Activated naive CD4-positive, alpha-beta T cell treated with anti-CD3 and anti-CD28 coated beads, Interleukin-2, amount 10 ng/mL, durations not matched to agents 7 days and 5 days (primary cell): ENCODE measurements around the gene LIMCH1.
"Not testable (repeated sequence)": the region's sequence is repeated elsewhere in the genome, so short reads cannot be mapped to it uniquely, and the experiment has no call there.

Experiments used
- CTCF ChIA-PET: fragments of 350-600 bp; sonication (Branson Sonifier 250); formaldehyde crosslinking; loops from one replicate; lab custom pipeline; 2021; ENCODE audit warnings: antibody characterized with exemption; lab: Charles Lee
- DNase-seq: peaks from one replicate; pipeline ENCODE4 v3.0.0-alpha.2; 2020
- H3K27ac Mint-ChIP-seq: one replicate; pipeline ENCODE4 v1.8.0; 2021; ENCODE audit warnings: mild to moderate bottlenecking, moderate library complexity, mixed read lengths
- H3K27me3 Mint-ChIP-seq: one replicate; pipeline ENCODE4 v1.8.0; 2021; ENCODE audit warnings: mild to moderate bottlenecking, mixed read lengths
- H3K36me3 Mint-ChIP-seq: one replicate; pipeline ENCODE4 v1.8.0; 2021; ENCODE audit warnings: mixed read lengths
- H3K4me1 Mint-ChIP-seq: one replicate; pipeline ENCODE4 v1.8.0; 2021; ENCODE audit warnings: mixed read lengths
- H3K4me3 Mint-ChIP-seq: one replicate; pipeline ENCODE4 v1.8.0; 2021; ENCODE audit warnings: mild to moderate bottlenecking, moderate library complexity, mixed read lengths
- H3K9me3 Mint-ChIP-seq: one replicate; pipeline ENCODE4 v1.8.0; 2021; ENCODE audit warnings: mixed read lengths

The LIMCH1 gene

DNA sequence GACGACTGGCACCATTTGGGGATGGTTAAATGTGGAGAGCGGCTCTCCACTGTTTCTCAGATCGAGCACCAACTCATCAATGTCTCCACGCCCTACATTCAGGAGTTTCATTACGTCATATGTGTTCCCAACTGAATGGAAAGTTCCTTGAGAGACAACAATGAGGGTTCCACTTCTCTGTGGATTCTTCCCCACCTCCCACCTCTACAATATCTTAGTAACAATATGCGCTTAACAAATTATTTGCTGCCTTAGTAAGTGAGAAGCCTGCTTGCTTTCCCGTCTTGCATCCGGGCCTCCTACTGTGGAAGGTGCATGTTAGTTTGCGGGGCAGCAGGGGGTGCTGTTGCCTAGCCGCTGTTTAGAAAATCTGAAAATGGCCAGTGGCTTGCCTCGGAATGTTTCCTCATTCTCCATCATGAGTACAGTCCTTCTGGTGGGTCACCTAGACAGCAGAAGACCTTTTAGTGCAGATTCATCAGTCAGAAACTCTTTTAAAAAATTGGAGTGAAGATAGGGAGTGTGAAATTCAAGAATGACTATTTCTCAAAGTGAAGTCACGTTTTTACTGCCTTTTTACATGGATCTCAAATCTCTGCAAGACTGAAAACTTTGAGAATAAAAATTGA, 154.9 kb downstream of the LIMCH1 start:
- DNase-seq, result peak; percentile 41
- H3K9me3 Mint-ChIP-seq, result no peaks in the 10 kb centered on the region
- H3K27ac Mint-ChIP-seq, result no peak overlapping the region
- H3K4me3 Mint-ChIP-seq, result no peak overlapping the region
- H3K36me3 Mint-ChIP-seq, result no peaks in the 10 kb centered on the region
- CTCF ChIA-PET, result interaction anchor here (0.6 to 2.5 kb wide), 3 partner anchors 31 to 195 kb away, joined by 3 to 9 read pairs (median 3); no protein-coding TSS in a partner anchor
- no peaks in the 10 kb centered on the region for H3K4me1 Mint-ChIP-seq
- peaks cover 3% of the 10 kb centered on the region for H3K27me3 Mint-ChIP-seq

GRCh38 chr4:41693629-41694028, 155.7 kb downstream of the LIMCH1 start:
- Mint-ChIP-seq H3K27ac (no peak overlapping the region), H3K4me1 (no peaks in the 10 kb centered on the region), H3K9me3 (no peaks in the 10 kb centered on the region), H3K27me3 (peaks cover 3% of the 10 kb centered on the region), H3K36me3 (no peaks in the 10 kb centered on the region), H3K4me3 (no peak overlapping the region)
- no peak for DNase-seq
- CTCF ChIA-PET, result interaction anchor here (0.6 to 2.5 kb wide), 2 partner anchors 193 to 194 kb away, joined by 3 to 9 read pairs; no protein-coding TSS in a partner anchor

- Mint-ChIP-seq H3K9me3 (no peaks in the 10 kb centered on the region), H3K27ac (no peak overlapping the region), H3K27me3 (peaks cover 3% of the 10 kb centered on the region), H3K36me3 (no peaks in the 10 kb centered on the region), H3K4me3 (no peak overlapping the region), H3K4me1 (no peaks in the 10 kb centered on the region)
- DNase-seq, result no peak
- CTCF ChIA-PET, result no interaction called here
These were observed 158.2 kb downstream of the LIMCH1 start for GRCh38 chr4:41696131-41696530.

- DNase-seq, result no peak
- no peaks in the 10 kb centered on the region for H3K9me3 Mint-ChIP-seq
- H3K27me3 Mint-ChIP-seq, result peaks cover 3% of the 10 kb centered on the region
- no peak overlapping the region for H3K27ac Mint-ChIP-seq
- H3K4me3 Mint-ChIP-seq, result no peak overlapping the region
- no peaks in the 10 kb centered on the region for H3K36me3 Mint-ChIP-seq
- CTCF ChIA-PET, result interaction anchor here (1.8 kb wide), 1 partner anchor 186 kb away, joined by 4 read pairs; no protein-coding TSS in a partner anchor
- H3K4me1 Mint-ChIP-seq, result no peaks in the 10 kb centered on the region
These were observed 158.8 kb downstream of the LIMCH1 start for GRCh38 chr4:41696763-41697162.

DNA sequence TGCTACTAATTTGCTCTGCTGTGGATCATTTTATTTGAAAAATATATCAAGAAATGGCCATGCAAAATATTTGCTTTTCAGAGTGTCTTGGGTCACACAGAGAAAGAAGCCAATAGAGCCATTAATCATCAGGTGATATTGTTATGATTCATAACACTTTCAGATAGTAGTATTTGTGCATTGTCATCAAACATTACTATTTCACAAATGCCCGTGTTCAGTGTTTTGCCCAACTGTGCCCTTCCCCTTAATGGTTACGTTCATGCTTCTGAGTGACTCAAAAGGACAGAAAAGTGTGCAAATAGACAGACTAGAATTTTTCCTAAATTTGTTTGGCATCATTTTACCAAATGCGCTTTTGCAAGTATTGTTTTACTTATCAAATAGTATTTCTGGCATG, 164.0 kb downstream of the LIMCH1 start:
- Mint-ChIP-seq H3K9me3 (no peaks in the 10 kb centered on the region), H3K4me3 (no peak overlapping the region), H3K4me1 (no peaks in the 10 kb centered on the region), H3K36me3 (no peaks in the 10 kb centered on the region), H3K27me3 (no peaks in the 10 kb centered on the region), H3K27ac (no peak overlapping the region)
- CTCF ChIA-PET, result no interaction called here
- DNase-seq, result no peak

- CTCF ChIA-PET, result no interaction called here
- no peak for DNase-seq
- Mint-ChIP-seq H3K4me1 (no peaks in the 10 kb centered on the region), H3K9me3 (no peaks in the 10 kb centered on the region), H3K36me3 (no peaks in the 10 kb centered on the region), H3K27ac (no peak overlapping the region), H3K4me3 (no peak overlapping the region), H3K27me3 (no peaks in the 10 kb centered on the region)
These were observed 164.8 kb downstream of the LIMCH1 start for GRCh38 chr4:41702770-41703169.

- Mint-ChIP-seq H3K27ac (no peak overlapping the region), H3K36me3 (no peaks in the 10 kb centered on the region), H3K9me3 (no peaks in the 10 kb centered on the region), H3K4me3 (no peak overlapping the region), H3K4me1 (no peaks in the 10 kb centered on the region), H3K27me3 (peaks cover 4% of the 10 kb centered on the region)
- no peak for DNase-seq
- CTCF ChIA-PET, result no interaction called here
These were observed 165.8 kb downstream of the LIMCH1 start for GRCh38 chr4:41703785-41704184.

GRCh38 chr4:41709844-41710481, 172.0 kb downstream of the LIMCH1 start:
- Mint-ChIP-seq H3K9me3 (peaks cover 4% of the 10 kb centered on the region), H3K4me3 (no peak overlapping the region), H3K4me1 (no peaks in the 10 kb centered on the region), H3K27ac (no peak overlapping the region), H3K36me3 (no peaks in the 10 kb centered on the region), H3K27me3 (peaks cover 4% of the 10 kb centered on the region)
- CTCF ChIA-PET, result no interaction called here
- DNase-seq, result no peak

GRCh38 chr4:41711654-41712053, 173.7 kb downstream of the LIMCH1 start:
- CTCF ChIA-PET, H3K27ac Mint-ChIP-seq, H3K4me1 Mint-ChIP-seq, H3K36me3 Mint-ChIP-seq, H3K4me3 Mint-ChIP-seq, H3K27me3 Mint-ChIP-seq, DNase-seq, H3K9me3 Mint-ChIP-seq: not testable (repeated sequence)

DNA sequence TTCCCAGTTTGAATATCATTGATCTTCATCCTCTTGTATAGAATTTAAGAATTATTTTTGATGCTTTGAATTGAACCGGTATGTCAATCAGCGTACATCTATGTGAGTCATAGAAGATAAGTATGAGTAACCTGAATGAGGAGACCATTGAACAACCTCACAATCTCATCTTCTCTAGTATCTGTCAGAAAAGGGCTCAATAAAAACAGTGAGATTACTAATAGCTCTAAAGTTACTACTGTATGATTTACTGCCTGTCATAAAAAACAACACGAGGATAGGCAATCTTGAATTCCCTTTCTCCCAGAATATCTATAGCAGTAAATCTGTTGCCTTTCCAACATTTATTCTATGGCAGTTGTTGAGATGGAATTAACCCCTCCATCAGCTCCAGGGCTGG, 174.5 kb downstream of the LIMCH1 start:
- CTCF ChIA-PET, result no interaction called here
- no peak overlapping the region for H3K4me3 Mint-ChIP-seq
- peaks cover 4% of the 10 kb centered on the region for H3K27me3 Mint-ChIP-seq
- no peaks in the 10 kb centered on the region for H3K36me3 Mint-ChIP-seq
- no peak for DNase-seq
- no peaks in the 10 kb centered on the region for H3K4me1 Mint-ChIP-seq
- peaks cover 4% of the 10 kb centered on the region for H3K9me3 Mint-ChIP-seq
- no peak overlapping the region for H3K27ac Mint-ChIP-seq

- H3K27ac Mint-ChIP-seq, result no peak overlapping the region
- CTCF ChIA-PET, result no interaction called here
- H3K36me3 Mint-ChIP-seq, result no peaks in the 10 kb centered on the region
- no peak for DNase-seq
- no peak overlapping the region for H3K4me3 Mint-ChIP-seq
- no peaks in the 10 kb centered on the region for H3K4me1 Mint-ChIP-seq
- H3K27me3 Mint-ChIP-seq, result no peaks in the 10 kb centered on the region
- H3K9me3 Mint-ChIP-seq, result peaks cover 4% of the 10 kb centered on the region
These were observed 175.8 kb downstream of the LIMCH1 start for GRCh38 chr4:41713768-41714167.

GRCh38 chr4:41714364-41715000, 176.5 kb downstream of the LIMCH1 start:
- Mint-ChIP-seq H3K9me3 (peaks cover 4% of the 10 kb centered on the region), H3K4me1 (no peaks in the 10 kb centered on the region), H3K4me3 (no peak overlapping the region), H3K27me3 (no peaks in the 10 kb centered on the region), H3K27ac (no peak overlapping the region), H3K36me3 (no peaks in the 10 kb centered on the region)
- CTCF ChIA-PET, result no interaction called here
- DNase-seq, result no peak

GRCh38 chr4:41715155-41715554, 177.2 kb downstream of the LIMCH1 start:
- CTCF ChIA-PET, result no interaction called here
- no peaks in the 10 kb centered on the region for H3K36me3 Mint-ChIP-seq
- no peak for DNase-seq
- no peak overlapping the region for H3K27ac Mint-ChIP-seq
- H3K27me3 Mint-ChIP-seq, result no peaks in the 10 kb centered on the region
- no peaks in the 10 kb centered on the region for H3K4me1 Mint-ChIP-seq
- H3K9me3 Mint-ChIP-seq, result peaks cover 4% of the 10 kb centered on the region
- no peak overlapping the region for H3K4me3 Mint-ChIP-seq

GRCh38 chr4:41718907-41719306, 180.9 kb downstream of the LIMCH1 start:
- H3K27me3 Mint-ChIP-seq, result no peaks in the 10 kb centered on the region
- no peaks in the 10 kb centered on the region for H3K36me3 Mint-ChIP-seq
- H3K4me1 Mint-ChIP-seq, result no peaks in the 10 kb centered on the region
- no peak for DNase-seq
- H3K9me3 Mint-ChIP-seq, result peaks cover 4% of the 10 kb centered on the region
- no peak overlapping the region for H3K4me3 Mint-ChIP-seq
- no peak overlapping the region for H3K27ac Mint-ChIP-seq
- CTCF ChIA-PET, result interaction anchor here (1.4 kb wide), 1 partner anchor 20 kb away, joined by 3 read pairs; no protein-coding TSS in a partner anchor

- no peaks in the 10 kb centered on the region for H3K36me3 Mint-ChIP-seq
- no peaks in the 10 kb centered on the region for H3K27me3 Mint-ChIP-seq
- H3K4me3 Mint-ChIP-seq, result no peak overlapping the region
- peaks cover 4% of the 10 kb centered on the region for H3K9me3 Mint-ChIP-seq
- DNase-seq, result no peak
- H3K27ac Mint-ChIP-seq, result no peak overlapping the region
- no peaks in the 10 kb centered on the region for H3K4me1 Mint-ChIP-seq
- CTCF ChIA-PET, result no interaction called here
These were observed 181.5 kb downstream of the LIMCH1 start for GRCh38 chr4:41719417-41719816.
